ENCODE results near the gene HSPBAP1.

The HSPBAP1 gene

GRCh38 chr3:122772827-122773226, 20.8 kb downstream of the HSPBAP1 start:
- no peak for DNase-seq (ENCODE audit: low read depth)
- TF ChIP-seq CTCF (IDR thresholded peaks at IDR 0.05; ENCODE audit: low read depth, low read length) (no peak), MAX (IDR thresholded peaks at IDR 0.05; ENCODE audit: low read depth, low read length) (no peak), POLR2A (IDR thresholded peaks at IDR 0.05; ENCODE audit: extremely low read depth, insufficient read length) (no peak), MYC (IDR thresholded peaks at IDR 0.05; ENCODE audit: low read depth, low read length) (no peak)
- H3K4me3 ChIP-seq (ENCODE audit: low read depth, low read length) = no peak overlapping the region

- TF ChIP-seq MAX (IDR thresholded peaks at IDR 0.05; ENCODE audit: low read depth, low read length) (no peak), MYC (IDR thresholded peaks at IDR 0.05; ENCODE audit: low read depth, low read length) (no peak), POLR2A (IDR thresholded peaks at IDR 0.05; ENCODE audit: extremely low read depth, insufficient read length) (no peak)
- no peak overlapping the region for H3K4me3 ChIP-seq (ENCODE audit: low read depth, low read length)
- DNase-seq (ENCODE audit: low read depth) = no peak
Measured at GRCh38 chr3:122770521-122771202, 23.0 kb downstream of the HSPBAP1 start.

- no peak for TF ChIP-seq CTCF (IDR thresholded peaks at IDR 0.05; ENCODE audit: low read depth, low read length)
- no peak for TF ChIP-seq POLR2A (IDR thresholded peaks at IDR 0.05; ENCODE audit: extremely low read depth, insufficient read length)
- TF ChIP-seq MAX (IDR thresholded peaks at IDR 0.05; ENCODE audit: low read depth, low read length) = no peak
- no peak overlapping the region for H3K4me3 ChIP-seq (ENCODE audit: low read depth, low read length)
- DNase-seq (ENCODE audit: low read depth) = peak; percentile 72
Measured at GRCh38 chr3:122767540-122768372, 25.9 kb downstream of the HSPBAP1 start.

- no peak overlapping the region for H3K4me3 ChIP-seq (ENCODE audit: low read depth, low read length)
- TF ChIP-seq MYC (IDR thresholded peaks at IDR 0.05; ENCODE audit: low read depth, low read length) (no peak), CTCF (IDR thresholded peaks at IDR 0.05; ENCODE audit: low read depth, low read length) (no peak), MAX (IDR thresholded peaks at IDR 0.05; ENCODE audit: low read depth, low read length) (no peak), POLR2A (IDR thresholded peaks at IDR 0.05; ENCODE audit: extremely low read depth, insufficient read length) (no peak)
Measured at GRCh38 chr3:122766430-122766829, 27.2 kb downstream of the HSPBAP1 start.

GRCh38 chr3:122760453-122761271, 33.0 kb downstream of the HSPBAP1 start:
- TF ChIP-seq MYC (IDR thresholded peaks at IDR 0.05; ENCODE audit: low read depth, low read length) (no peak), POLR2A (IDR thresholded peaks at IDR 0.05; ENCODE audit: extremely low read depth, insufficient read length) (no peak), MAX (IDR thresholded peaks at IDR 0.05; ENCODE audit: low read depth, low read length) (no peak)
- H3K4me3 ChIP-seq (ENCODE audit: low read depth, low read length) = no peak overlapping the region
- DNase-seq (ENCODE audit: low read depth) = no peak

More at GRCh38 chr3:122766430-122766829, 27.2 kb downstream of the HSPBAP1 start:
- DNase-seq (ENCODE audit: low read depth) = no peak

- TF ChIP-seq MYC (IDR thresholded peaks at IDR 0.05; ENCODE audit: low read depth, low read length) = no peak
- TF ChIP-seq CTCF (IDR thresholded peaks at IDR 0.05; ENCODE audit: low read depth, low read length) = no peak
- H3K4me3 ChIP-seq (ENCODE audit: low read depth, low read length) = no peak overlapping the region
- peak; percentile 49 for DNase-seq (ENCODE audit: low read depth)
Measured at GRCh38 chr3:122758877-122759560, 34.6 kb downstream of the HSPBAP1 start.

Data from NB4 (cell line).